Hepatocyte (in vitro differentiated cells): Measurements from ENCODE around the gene LCP1. TPM values are rescaled to one million over a fixed set of nuclear protein-coding genes. Genes with fewer than 3 reads are reported as not detected.

Experiments
- DNase-seq: peaks from one replicate; pipeline ENCODE4 v3.0.0-alpha.2; 2016; ENCODE audit warnings: low spot score
- H2AFZ ChIP-seq: fragments of 200-600 bp; sonication (generic); 2 replicates; pipeline ENCODE4 v1.6.0; 2016; ENCODE audit warnings: antibody characterized with exemption, mild to moderate bottlenecking
- H3K27ac ChIP-seq: fragments of 200-600 bp; sonication (generic); 2 replicates; pipeline ENCODE4 v1.5.1; 2016; ENCODE audit warnings: mild to moderate bottlenecking
- H3K27me3 ChIP-seq: fragments of 200-600 bp; sonication (generic); 2 replicates; pipeline ENCODE4 v1.6.1; 2016
- H3K36me3 ChIP-seq: fragments of 200-600 bp; sonication (generic); replicated peaks from 2 replicates; pipeline ENCODE4 v1.5.1; 2016; ENCODE audit warnings: low read depth; ENCODE audit not compliant: insufficient read depth
- H3K4me1 ChIP-seq: fragments of 200-600 bp; sonication (generic); 2 replicates; pipeline ENCODE4 v1.5.1; 2016; ENCODE audit warnings: mild to moderate bottlenecking, moderate library complexity; ENCODE audit not compliant: insufficient read depth
- H3K4me2 ChIP-seq: fragments of 200-600 bp; sonication (generic); 2 replicates; pipeline ENCODE4 v1.6.0; 2016
- H3K4me3 ChIP-seq: fragments of 200-600 bp; sonication (generic); 2 replicates; pipeline ENCODE4 v1.5.1; 2016; ENCODE audit warnings: mild to moderate bottlenecking
- H3K79me2 ChIP-seq: fragments of 200-600 bp; sonication (generic); 2 replicates; pipeline ENCODE4 v1.6.0; 2017; ENCODE audit warnings: mild to moderate bottlenecking
- H3K9me2 ChIP-seq: fragments of 200-600 bp; sonication (generic); replicated peaks from 2 replicates; pipeline ENCODE4 v1.6.0; 2017; ENCODE audit warnings: mild to moderate bottlenecking; ENCODE audit not compliant: insufficient read depth
- H3K9me3 ChIP-seq: fragments of 200-600 bp; sonication (generic); 2 replicates; pipeline ENCODE4 v1.5.1; 2016; ENCODE audit warnings: low read depth, mild to moderate bottlenecking
- H4K20me1 ChIP-seq: fragments of 200-600 bp; sonication (generic); 2 replicates; pipeline ENCODE4 v1.6.0; 2016; ENCODE audit warnings: mild to moderate bottlenecking; ENCODE audit not compliant: insufficient read depth, poor library complexity, severe bottlenecking
- EZH2 ChIP-seq: fragments of 200-600 bp; sonication (generic); IDR thresholded peaks from 2 replicates; pipeline ENCODE4 v1.6.1; 2016; ENCODE audit warnings: antibody characterized with exemption, mild to moderate bottlenecking, borderline replicate concordance
- EZH2phosphoT487 ChIP-seq: fragments of 200-600 bp; sonication (generic); IDR thresholded peaks from one replicate; pipeline ENCODE4 v1.6.1; 2018; ENCODE audit warnings: antibody characterized with exemption, mild to moderate bottlenecking, low read depth, moderate library complexity; ENCODE audit not compliant: unreplicated experiment, severe bottlenecking
- WGBS: methylation state at CpG from one replicate; pipeline ENCODE4 v1.1.6; 2016; ENCODE audit warnings: low lambda C conversion rate; ENCODE audit errors: missing lambda C conversion rate; 5-methylcytosine and 5-hydroxymethylcytosine counted together
- polyA plus RNA-seq: library from polyadenylated mRNA; unstranded; fragments of >200 nt; fragmentation: Nextera tagmentation; extraction: Ambion mirVana; gene quantifications from 2 replicates; pipeline ENCODE4 v1.2.1, GENCODE V29; 2016
- total RNA-seq: library from RNA; depleted of rRNA; stranded (reverse); fragments of >200 nt; gene quantifications from 2 replicates; pipeline ENCODE4 v1.2.3, GENCODE V29; 2014
- TF ChIP-seq, protein P1 (sequence below): fragments of 200-600 bp; sonication (generic); IDR thresholded peaks from 2 replicates; pipeline ENCODE4 v1.5.1; 2016; ENCODE audit warnings: antibody characterized with exemption, mild to moderate bottlenecking; ENCODE audit not compliant: poor library complexity

LCP1 gene
- total and polyA plus RNA-seq, 2 experiments from 2014 or later: 18.9 to 30.6 TPM

DNA sequence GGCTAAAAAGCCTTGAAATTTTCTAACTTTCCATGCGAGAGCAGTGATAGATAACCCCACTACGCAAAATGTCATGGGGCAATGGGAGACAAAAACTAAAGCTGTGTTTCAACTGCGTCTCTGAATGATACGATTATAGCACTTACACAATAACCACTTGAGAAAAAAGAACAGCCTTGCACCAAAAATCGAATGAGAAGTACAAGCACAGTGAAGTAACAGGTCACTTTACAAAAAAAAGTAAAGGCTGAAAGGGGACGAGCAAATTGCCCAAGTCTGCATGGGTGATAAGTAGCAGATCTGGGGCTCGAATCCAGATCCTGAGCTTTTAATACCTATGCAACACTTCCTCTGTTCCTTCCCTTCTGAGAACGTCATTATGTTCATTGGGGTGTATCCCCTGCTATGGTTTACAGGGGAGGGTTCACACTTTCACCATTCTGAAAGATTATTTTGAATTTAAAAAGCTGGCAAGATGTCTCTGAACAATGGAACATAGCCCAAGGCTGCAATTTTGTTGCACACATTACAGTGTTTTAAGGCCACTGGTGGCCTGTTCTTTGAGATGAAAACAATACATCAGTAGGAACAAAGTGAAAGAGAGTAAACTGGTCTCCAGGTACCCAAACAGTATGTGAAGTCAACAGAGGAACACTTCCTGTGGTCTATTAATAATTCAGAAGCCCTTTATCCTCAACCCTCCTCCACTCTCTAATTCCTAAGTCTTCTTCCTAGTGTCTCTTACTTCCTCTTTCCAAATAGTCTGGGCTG, 80.3 kb downstream of the LCP1 start:
- Histone ChIP-seq H3K9me2 (no peaks in the 10 kb centered on the region), H3K27me3 (no peaks in the 10 kb centered on the region), H3K27ac (no peak overlapping the region), H3K4me2 (no peak overlapping the region), H4K20me1 (no peaks in the 10 kb centered on the region), H3K4me3 (no peak overlapping the region), H2AFZ (no peak overlapping the region), H3K36me3 (no peaks in the 10 kb centered on the region), H3K9me3 (no peaks in the 10 kb centered on the region), H3K4me1 (no peaks in the 10 kb centered on the region), H3K79me2 (no peaks in the 10 kb centered on the region)
- TF ChIP-seq, protein P1, sequence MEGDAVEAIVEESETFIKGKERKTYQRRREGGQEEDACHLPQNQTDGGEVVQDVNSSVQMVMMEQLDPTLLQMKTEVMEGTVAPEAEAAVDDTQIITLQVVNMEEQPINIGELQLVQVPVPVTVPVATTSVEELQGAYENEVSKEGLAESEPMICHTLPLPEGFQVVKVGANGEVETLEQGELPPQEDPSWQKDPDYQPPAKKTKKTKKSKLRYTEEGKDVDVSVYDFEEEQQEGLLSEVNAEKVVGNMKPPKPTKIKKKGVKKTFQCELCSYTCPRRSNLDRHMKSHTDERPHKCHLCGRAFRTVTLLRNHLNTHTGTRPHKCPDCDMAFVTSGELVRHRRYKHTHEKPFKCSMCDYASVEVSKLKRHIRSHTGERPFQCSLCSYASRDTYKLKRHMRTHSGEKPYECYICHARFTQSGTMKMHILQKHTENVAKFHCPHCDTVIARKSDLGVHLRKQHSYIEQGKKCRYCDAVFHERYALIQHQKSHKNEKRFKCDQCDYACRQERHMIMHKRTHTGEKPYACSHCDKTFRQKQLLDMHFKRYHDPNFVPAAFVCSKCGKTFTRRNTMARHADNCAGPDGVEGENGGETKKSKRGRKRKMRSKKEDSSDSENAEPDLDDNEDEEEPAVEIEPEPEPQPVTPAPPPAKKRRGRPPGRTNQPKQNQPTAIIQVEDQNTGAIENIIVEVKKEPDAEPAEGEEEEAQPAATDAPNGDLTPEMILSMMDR: no peak
- TF ChIP-seq EZH2phosphoT487 (no peak), EZH2 (no peak)
- 68% methylated on average over 8 of the region's 8 CpGs for WGBS
- DNase-seq: no peak

DNA sequence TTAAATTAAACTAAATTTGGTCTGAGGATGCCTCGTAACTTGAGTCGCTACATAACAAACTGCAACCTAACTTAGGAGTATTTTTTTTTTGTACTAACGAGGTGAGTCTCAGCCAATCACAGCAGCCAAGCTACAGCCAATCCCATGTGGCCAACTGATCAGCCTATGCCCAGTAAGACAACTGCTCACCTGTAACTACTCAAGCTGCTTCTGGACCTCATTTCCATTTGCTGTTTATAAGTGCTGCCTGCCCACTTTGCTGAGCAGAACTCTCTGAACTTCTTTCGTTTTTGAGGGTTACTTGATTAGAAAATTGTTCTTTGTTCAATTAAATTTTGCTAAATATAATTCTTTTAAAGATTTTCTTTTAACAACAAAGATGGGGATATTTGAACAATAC, 81.0 kb downstream of the LCP1 start:
- no peak overlapping the region for H3K4me2 ChIP-seq
- no peak overlapping the region for H2AFZ ChIP-seq
- no peak for DNase-seq
- H3K4me1 ChIP-seq: no peaks in the 10 kb centered on the region
- no peak for TF ChIP-seq EZH2phosphoT487
- TF ChIP-seq, protein P1: no peak
- TF ChIP-seq EZH2: no peak
- 89% methylated on average over 4 of the region's 4 CpGs for WGBS
- H3K9me3 ChIP-seq: no peaks in the 10 kb centered on the region
- H3K27me3 ChIP-seq: no peaks in the 10 kb centered on the region
- H3K79me2 ChIP-seq: no peaks in the 10 kb centered on the region
- H3K27ac ChIP-seq: no peak overlapping the region
- no peaks in the 10 kb centered on the region for H3K36me3 ChIP-seq
- H3K9me2 ChIP-seq: no peaks in the 10 kb centered on the region
- H4K20me1 ChIP-seq: no peaks in the 10 kb centered on the region
- H3K4me3 ChIP-seq: no peak overlapping the region

DNA sequence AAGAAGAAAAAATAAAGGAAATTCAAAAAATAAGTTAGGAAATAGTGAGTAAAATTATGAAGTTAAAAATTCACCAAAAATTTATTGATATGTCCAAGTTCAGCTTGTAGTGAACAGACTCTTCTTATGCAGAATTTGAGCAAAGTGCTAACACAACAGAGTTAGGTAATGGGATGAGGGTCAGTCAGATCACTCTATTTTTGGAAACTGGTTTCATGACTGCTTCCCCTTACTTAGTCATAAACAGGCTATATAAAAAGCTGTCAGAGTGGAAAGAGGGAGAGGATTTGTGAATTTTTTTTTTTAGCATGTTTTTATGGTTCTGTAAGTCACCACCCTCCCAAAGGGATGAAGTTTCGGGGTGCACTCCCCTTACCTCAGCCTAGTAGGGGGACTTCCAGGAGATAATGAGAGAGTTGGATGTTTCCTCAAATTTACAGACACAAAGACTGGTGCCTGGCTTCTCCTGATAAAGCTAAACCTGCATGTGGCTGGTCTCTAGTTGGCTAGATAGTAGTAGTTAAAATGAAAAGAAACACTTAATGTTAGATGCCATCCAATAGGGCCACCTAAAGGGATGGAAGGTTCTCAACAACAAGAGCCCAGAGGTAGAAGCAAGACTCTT, 81.7 kb downstream of the LCP1 start:
- Histone ChIP-seq H3K27ac (no peak overlapping the region), H3K79me2 (no peaks in the 10 kb centered on the region), H3K9me2 (no peaks in the 10 kb centered on the region), H3K4me2 (no peak overlapping the region), H2AFZ (no peak overlapping the region), H3K27me3 (no peaks in the 10 kb centered on the region), H3K9me3 (no peaks in the 10 kb centered on the region), H3K4me3 (no peak overlapping the region), H3K4me1 (no peaks in the 10 kb centered on the region), H4K20me1 (no peaks in the 10 kb centered on the region), H3K36me3 (no peaks in the 10 kb centered on the region)
- TF ChIP-seq, protein P1: no peak
- no peak for TF ChIP-seq EZH2phosphoT487
- TF ChIP-seq EZH2: no peak
- WGBS: 100% methylated on average over 1 of the region's 1 CpG
- no peak for DNase-seq
